Erythroblast (primary cell): ENCODE data around the gene ZNF101.

Experiments
- GATA1 ChIP-seq: IDR thresholded peaks from 2 replicates; pipeline ENCODE4 v1.6.1; 2011; ENCODE audit warnings: low read depth, mild to moderate bottlenecking, control low read depth, low read length, moderate library complexity
- POLR2A ChIP-seq: IDR thresholded peaks from 2 replicates; pipeline ENCODE4 v1.6.1; 2011; ENCODE audit warnings: mild to moderate bottlenecking, low read length

DNA sequence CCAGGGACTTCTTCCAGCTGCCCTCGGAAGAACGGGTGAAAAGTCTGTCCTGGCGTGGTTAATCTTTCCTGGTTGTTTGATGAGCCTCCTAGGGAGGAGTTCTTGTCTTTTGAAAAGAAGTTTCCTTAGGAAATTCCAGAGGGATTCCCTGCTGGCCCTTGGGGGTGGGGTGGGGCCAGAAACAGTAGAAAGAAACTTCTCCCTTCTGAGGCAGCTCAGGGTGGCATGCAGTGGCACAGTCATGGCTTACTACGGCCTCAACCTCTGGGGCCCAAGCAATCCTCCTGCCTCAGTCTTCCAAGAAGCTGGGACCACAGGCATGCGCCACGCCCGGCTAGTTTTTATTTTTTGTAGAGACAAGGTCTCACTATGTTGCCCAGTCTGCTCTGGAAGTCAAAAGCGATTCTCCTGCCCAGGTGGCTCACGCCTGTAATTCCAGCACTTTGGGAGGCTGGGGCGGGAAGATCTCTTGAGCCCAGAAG lies 1.5 kb downstream of the ZNF101 start:
- TF ChIP-seq POLR2A (no peak), GATA1 (no peak)
